AG09309 (cell line): ENCODE results near the gene THBS3.
"Not testable (repeated sequence)": the region's sequence is repeated elsewhere in the genome, so short reads cannot be mapped to it uniquely, and the experiment has no call there.

Experiments used
- DNase-seq: peaks from one replicate; pipeline ENCODE4 v3.0.0-alpha.2; 2010; ENCODE audit warnings: low read depth
- H3K4me3 ChIP-seq: 2 replicates; pipeline ENCODE4 v1.5.1; 2011; ENCODE audit warnings: mild to moderate bottlenecking, low read depth, low read length, moderate library complexity; ENCODE audit not compliant: control insufficient read depth
- TF ChIP-seq, protein P1 (sequence below): IDR thresholded peaks from 2 replicates; pipeline ENCODE4 v1.5.1; 2011; ENCODE audit warnings: mild to moderate bottlenecking, low read depth, low read length, inconsistent platforms; ENCODE audit not compliant: insufficient read depth, control insufficient read depth; ENCODE audit errors: missing control alignments

Gene THBS3

GRCh38 chr1:155244368-155245162 is 36.9 kb upstream of the THBS3 start:
- H3K4me3 ChIP-seq, result peak overlapping the region; percentile 74
- TF ChIP-seq, protein P1, sequence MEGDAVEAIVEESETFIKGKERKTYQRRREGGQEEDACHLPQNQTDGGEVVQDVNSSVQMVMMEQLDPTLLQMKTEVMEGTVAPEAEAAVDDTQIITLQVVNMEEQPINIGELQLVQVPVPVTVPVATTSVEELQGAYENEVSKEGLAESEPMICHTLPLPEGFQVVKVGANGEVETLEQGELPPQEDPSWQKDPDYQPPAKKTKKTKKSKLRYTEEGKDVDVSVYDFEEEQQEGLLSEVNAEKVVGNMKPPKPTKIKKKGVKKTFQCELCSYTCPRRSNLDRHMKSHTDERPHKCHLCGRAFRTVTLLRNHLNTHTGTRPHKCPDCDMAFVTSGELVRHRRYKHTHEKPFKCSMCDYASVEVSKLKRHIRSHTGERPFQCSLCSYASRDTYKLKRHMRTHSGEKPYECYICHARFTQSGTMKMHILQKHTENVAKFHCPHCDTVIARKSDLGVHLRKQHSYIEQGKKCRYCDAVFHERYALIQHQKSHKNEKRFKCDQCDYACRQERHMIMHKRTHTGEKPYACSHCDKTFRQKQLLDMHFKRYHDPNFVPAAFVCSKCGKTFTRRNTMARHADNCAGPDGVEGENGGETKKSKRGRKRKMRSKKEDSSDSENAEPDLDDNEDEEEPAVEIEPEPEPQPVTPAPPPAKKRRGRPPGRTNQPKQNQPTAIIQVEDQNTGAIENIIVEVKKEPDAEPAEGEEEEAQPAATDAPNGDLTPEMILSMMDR, result peak; percentile 14
- DNase-seq, result peak; percentile 99

DNA sequence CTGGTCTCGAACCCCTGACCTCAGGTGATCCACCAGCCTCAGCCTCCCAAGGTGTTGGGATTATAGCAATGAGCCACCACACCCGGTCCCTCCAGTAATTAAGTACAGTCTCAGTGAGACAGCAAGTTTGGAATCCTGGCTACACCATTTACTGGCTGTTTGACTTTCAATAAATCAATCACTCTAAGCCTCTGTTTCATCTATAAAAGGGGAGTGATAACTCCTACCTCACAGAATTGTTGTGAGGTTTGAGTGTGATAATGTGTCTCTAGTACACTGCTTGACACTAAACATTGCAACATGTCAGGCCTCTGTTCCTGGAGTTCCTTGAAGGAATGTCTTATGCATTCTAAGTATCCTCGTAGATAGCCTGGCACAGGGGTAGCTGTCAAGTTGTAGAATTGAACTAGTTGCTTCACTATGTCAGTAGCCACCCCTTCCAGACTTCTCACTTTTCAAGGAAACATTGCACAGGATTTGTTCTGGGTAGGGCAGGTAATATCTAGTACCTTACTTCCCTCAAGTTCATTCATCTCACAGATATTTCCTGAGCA is 35.2 kb upstream of the THBS3 start:
- no peak for DNase-seq
- H3K4me3 ChIP-seq, result no peak overlapping the region
- TF ChIP-seq, protein P1, result no peak

- TF ChIP-seq, protein P1, result no peak
- no peak for DNase-seq
- no peak overlapping the region for H3K4me3 ChIP-seq
Observed at GRCh38 chr1:155241841-155242264, 34.2 kb upstream of the THBS3 start.

DNA sequence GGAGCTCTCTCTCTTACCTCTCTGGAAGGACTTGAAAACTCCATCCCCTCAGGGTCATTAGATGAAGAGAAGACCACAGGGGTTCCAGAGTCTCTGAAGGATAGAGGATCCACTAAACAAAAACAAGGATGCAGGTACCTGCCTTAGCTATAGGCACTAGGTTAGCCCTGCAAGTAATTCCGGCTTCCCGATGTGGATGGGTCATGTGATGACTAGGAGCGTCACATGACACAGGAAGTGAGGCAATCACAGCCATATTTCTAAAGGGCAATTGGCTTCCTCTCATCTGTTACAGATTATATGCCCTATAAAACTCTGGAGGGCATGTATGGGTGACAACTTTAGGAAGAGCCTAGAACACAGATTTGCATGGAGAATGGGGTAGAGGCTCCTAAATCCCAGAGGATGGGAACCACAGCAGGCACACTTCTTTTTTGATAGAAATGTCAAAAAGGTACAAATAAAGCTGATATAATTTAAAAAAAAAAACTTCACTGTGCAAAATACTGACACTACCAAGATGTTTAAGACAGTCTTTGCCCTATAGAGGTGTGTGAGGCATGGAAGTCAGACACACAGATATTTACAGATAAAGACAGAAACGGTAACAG is 33.5 kb upstream of the THBS3 start:
- peak overlapping the region; percentile 41 for H3K4me3 ChIP-seq
- no peak for DNase-seq
- TF ChIP-seq, protein P1, result no peak

DNA sequence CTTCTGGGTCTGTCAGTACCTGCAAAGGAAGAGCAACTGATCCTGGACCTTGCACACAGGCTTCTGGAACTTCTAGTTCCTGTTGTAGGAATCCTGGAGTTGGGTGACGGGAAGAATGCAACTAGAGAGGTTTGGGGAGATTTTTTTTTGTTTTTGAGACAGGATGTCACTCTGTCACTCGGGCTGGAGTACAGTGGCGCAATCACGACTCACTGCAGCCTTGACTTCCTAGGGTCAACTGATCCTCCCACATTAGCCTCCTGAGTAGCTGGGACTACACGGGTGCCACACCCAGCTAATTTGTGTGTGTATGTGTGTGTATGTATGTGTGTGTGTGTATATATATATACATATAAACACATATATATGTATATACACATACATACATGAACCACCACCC is 28.8 kb upstream of the THBS3 start:
- no peak for DNase-seq
- TF ChIP-seq, protein P1, result no peak
- H3K4me3 ChIP-seq, result no peak overlapping the region

GRCh38 chr1:155235375-155235774 is 27.7 kb upstream of the THBS3 start:
- H3K4me3 ChIP-seq, DNase-seq: not testable (repeated sequence)

- DNase-seq, result not testable (repeated sequence)
Observed at GRCh38 chr1:155233502-155233901, 25.8 kb upstream of the THBS3 start.

GRCh38 chr1:155232001-155232978 is 24.6 kb upstream of the THBS3 start:
- not testable (repeated sequence) for H3K4me3 ChIP-seq, DNase-seq

More at GRCh38 chr1:155233502-155233901, 25.8 kb upstream of the THBS3 start:
- not testable (repeated sequence) for H3K4me3 ChIP-seq

GRCh38 chr1:155231302-155231701 is 23.6 kb upstream of the THBS3 start:
- not testable (repeated sequence) for DNase-seq, H3K4me3 ChIP-seq
